Nephron progenitor cell (in vitro differentiated cells): ENCODE measurements around the gene ZNF276.
A peak's percentile ranks its signal among the peaks of the same experiment; 100 is the strongest.
"Not testable (repeated sequence)": the region's sequence is repeated elsewhere in the genome, so short reads cannot be mapped to it uniquely, and the experiment has no call there.

Experiments
- DNase-seq: peaks from one replicate; pipeline ENCODE4 v3.0.0; 2021
- H3K27ac Mint-ChIP-seq: 2 replicates; pipeline ENCODE4 v1.8.0; 2021; ENCODE audit warnings: mild to moderate bottlenecking, moderate library complexity, mixed read lengths
- H3K27me3 Mint-ChIP-seq: 2 replicates; pipeline ENCODE4 v1.8.0; 2021; ENCODE audit warnings: mild to moderate bottlenecking, low read depth, mixed read lengths; ENCODE audit not compliant: poor library complexity
- H3K36me3 Mint-ChIP-seq: 2 replicates; pipeline ENCODE4 v1.8.0; 2021; ENCODE audit warnings: low read depth, mixed read lengths
- H3K4me1 Mint-ChIP-seq: 2 replicates; pipeline ENCODE4 v1.8.0; 2021; ENCODE audit warnings: mixed read lengths
- H3K4me3 Mint-ChIP-seq: 2 replicates; pipeline ENCODE4 v1.8.0; 2021; ENCODE audit warnings: mild to moderate bottlenecking, moderate library complexity, mixed read lengths
- H3K9me3 Mint-ChIP-seq: 2 replicates; pipeline ENCODE4 v1.8.0; 2021; ENCODE audit warnings: mild to moderate bottlenecking, moderate library complexity, mixed read lengths
- CTCF ChIP-seq: fragments of 200-600 bp; sonication (generic); IDR thresholded peaks from 2 replicates; pipeline ENCODE4 v1.5.0; 2021; ENCODE audit warnings: antibody characterized with exemption

The ZNF276 gene

GRCh38 chr16:89686520-89687091 lies 34.7 kb upstream of the ZNF276 start, which contains the start of gene CDK10:
TSS of gene CDK10 (plus strand) at chr16:89686689. CDS start at chr16:89686711, 22 bp downstream.
- H3K9me3 Mint-ChIP-seq: peaks cover 44% of the 10 kb centered on the region
- peak within 1 kb of the TSS; percentile 87 for H3K4me3 Mint-ChIP-seq
- H3K36me3 Mint-ChIP-seq: peaks cover 66% of the 10 kb centered on the region
- peaks cover 9% of the 10 kb centered on the region for H3K4me1 Mint-ChIP-seq
- H3K27ac Mint-ChIP-seq: peak within 1 kb of the TSS; percentile 85
- no peak for TF ChIP-seq CTCF
- peak; percentile 97 for DNase-seq
- H3K27me3 Mint-ChIP-seq: no peaks in the 10 kb centered on the region

- Mint-ChIP-seq H3K27me3 (no peaks in the 10 kb centered on the region), H3K9me3 (peaks cover 38% of the 10 kb centered on the region), H3K27ac (peak overlapping the region; percentile 85), H3K4me1 (peaks cover 9% of the 10 kb centered on the region), H3K4me3 (peak overlapping the region; percentile 85), H3K36me3 (peaks cover 62% of the 10 kb centered on the region)
- no peak for DNase-seq
- no peak for TF ChIP-seq CTCF
Measured at GRCh38 chr16:89687092-89687940, 34.0 kb upstream of the ZNF276 start.

- Mint-ChIP-seq H3K27ac (no peak overlapping the region), H3K36me3 (peaks cover 57% of the 10 kb centered on the region), H3K4me3 (peak overlapping the region; percentile 85)
Measured at GRCh38 chr16:89688395-89688794, 32.9 kb upstream of the ZNF276 start.

GRCh38 chr16:89689142-89689541 lies 32.2 kb upstream of the ZNF276 start:
- H3K27ac Mint-ChIP-seq: no peak overlapping the region
- H3K4me3 Mint-ChIP-seq: no peak overlapping the region
- H3K27me3 Mint-ChIP-seq: no peaks in the 10 kb centered on the region
- peaks cover 16% of the 10 kb centered on the region for H3K4me1 Mint-ChIP-seq
- H3K9me3 Mint-ChIP-seq: peaks cover 19% of the 10 kb centered on the region
- DNase-seq: no peak
- TF ChIP-seq CTCF: no peak
- peaks cover 53% of the 10 kb centered on the region for H3K36me3 Mint-ChIP-seq

More at GRCh38 chr16:89688395-89688794, 32.9 kb upstream of the ZNF276 start:
- no peak for DNase-seq
- no peak for TF ChIP-seq CTCF
- H3K9me3 Mint-ChIP-seq: peaks cover 27% of the 10 kb centered on the region
- H3K27me3 Mint-ChIP-seq: no peaks in the 10 kb centered on the region
- peaks cover 11% of the 10 kb centered on the region for H3K4me1 Mint-ChIP-seq

GRCh38 chr16:89689621-89690020 lies 31.7 kb upstream of the ZNF276 start:
- H3K27ac Mint-ChIP-seq, H3K4me3 Mint-ChIP-seq, DNase-seq, H3K27me3 Mint-ChIP-seq: not testable (repeated sequence)
- peaks cover 49% of the 10 kb centered on the region for H3K36me3 Mint-ChIP-seq
- H3K4me1 Mint-ChIP-seq: peaks cover 16% of the 10 kb centered on the region
- H3K9me3 Mint-ChIP-seq: peaks cover 15% of the 10 kb centered on the region

- TF ChIP-seq CTCF: no peak
- Mint-ChIP-seq H3K9me3 (peaks cover 9% of the 10 kb centered on the region), H3K4me1 (peaks cover 23% of the 10 kb centered on the region), H3K4me3 (no peak overlapping the region), H3K27ac (no peak overlapping the region), H3K27me3 (no peaks in the 10 kb centered on the region), H3K36me3 (peaks cover 40% of the 10 kb centered on the region)
- no peak for DNase-seq
Measured at GRCh38 chr16:89690392-89690901, 30.9 kb upstream of the ZNF276 start.
